Measurements from ENCODE around the gene BRWD1.

Gene BRWD1

DNA sequence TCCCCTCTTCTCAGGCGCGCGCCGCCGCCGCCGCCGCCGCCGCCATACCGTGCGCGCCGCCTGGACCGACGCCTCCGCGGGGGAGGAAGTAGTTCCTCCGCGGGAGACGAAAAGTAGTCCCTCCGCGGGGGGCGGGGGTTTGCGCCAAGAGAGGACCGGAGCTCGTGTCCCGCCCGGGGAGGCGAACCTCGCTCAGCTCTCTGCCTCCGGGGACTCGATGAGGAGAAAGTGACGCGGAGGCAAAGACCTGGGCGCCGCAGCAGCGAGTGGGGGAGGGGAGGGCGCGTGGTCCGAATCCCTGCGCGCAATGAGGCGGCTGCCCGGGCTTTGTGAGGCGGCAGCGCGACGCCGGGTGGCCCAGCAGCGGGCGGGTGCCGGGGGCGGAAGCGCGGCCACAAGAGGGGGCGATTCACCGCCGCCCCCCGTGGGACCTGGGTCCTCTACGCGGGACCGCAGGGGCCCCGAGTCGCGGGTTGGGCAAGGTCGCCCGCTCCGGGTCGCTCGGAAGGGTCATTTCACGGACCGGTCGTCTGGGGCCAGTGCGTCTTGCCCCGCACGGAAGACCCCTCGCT lies at the start of gene BRWD1:
Gene BRWD1 (minus strand): TSS at position 62 of the 572 bp plus-strand sequence. CDS start 141 bp downstream, outside the sequence.
- DNase-seq = peak; percentile 94

DNA sequence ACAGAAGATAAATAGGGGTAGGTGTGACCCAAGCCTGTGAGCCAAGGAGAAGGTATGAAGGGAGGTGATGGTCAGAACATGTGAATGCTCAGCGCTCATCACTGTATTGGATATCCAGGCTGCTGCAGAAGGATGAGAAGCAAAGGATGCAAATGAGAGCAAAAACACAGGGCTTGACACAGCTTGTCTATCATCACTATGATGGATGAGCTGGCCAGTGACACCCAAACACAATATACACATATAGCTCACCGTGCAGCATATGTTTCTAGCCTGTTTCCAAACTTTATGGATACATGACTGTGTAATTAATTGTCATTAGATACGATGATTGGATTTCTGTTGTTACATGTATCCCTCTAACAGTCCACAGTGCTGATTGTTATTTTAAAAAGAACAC lies 49.3 kb upstream of the BRWD1 start:
- DNase-seq = no peak

DNA sequence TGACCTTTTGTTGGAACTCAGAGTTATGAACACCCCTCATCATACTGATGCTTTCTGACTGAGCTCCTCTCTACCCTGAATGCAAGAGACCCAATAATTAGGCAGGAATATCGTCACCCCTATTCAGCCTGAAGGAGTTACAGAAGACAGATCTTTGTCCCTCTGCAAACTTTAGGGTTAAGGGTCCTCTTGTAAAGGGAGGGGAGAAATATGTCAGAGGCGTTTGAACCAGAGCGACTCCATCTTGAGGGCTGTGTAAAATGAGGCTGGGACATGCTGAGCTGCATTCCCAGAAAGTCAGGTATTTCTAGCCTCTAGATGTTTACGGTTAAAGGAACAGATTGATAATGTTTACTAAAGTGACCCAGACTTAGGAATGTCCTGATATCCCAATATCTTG lies 46.0 kb upstream of the BRWD1 start:
- DNase-seq = no peak

DNA sequence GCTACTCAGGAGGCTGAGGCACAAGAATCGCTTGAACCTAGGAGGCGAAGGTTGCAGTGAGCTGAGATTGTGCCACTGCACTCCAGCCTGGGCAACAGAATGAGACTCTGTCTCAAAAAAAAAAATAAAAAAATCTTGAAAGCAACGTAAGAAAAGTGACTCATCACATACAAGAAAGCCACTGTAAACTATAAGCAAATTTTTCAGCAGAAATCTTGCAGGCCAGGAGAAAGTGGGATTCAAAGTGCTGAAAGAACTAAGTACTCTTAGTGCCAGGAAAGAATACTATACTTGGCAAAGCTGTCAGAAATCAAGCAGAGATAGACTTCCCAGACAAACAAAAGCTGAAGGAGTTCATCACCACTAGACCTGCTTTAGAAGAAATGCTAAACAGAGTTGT lies 39.9 kb upstream of the BRWD1 start:
- DNase-seq = no peak

DNA sequence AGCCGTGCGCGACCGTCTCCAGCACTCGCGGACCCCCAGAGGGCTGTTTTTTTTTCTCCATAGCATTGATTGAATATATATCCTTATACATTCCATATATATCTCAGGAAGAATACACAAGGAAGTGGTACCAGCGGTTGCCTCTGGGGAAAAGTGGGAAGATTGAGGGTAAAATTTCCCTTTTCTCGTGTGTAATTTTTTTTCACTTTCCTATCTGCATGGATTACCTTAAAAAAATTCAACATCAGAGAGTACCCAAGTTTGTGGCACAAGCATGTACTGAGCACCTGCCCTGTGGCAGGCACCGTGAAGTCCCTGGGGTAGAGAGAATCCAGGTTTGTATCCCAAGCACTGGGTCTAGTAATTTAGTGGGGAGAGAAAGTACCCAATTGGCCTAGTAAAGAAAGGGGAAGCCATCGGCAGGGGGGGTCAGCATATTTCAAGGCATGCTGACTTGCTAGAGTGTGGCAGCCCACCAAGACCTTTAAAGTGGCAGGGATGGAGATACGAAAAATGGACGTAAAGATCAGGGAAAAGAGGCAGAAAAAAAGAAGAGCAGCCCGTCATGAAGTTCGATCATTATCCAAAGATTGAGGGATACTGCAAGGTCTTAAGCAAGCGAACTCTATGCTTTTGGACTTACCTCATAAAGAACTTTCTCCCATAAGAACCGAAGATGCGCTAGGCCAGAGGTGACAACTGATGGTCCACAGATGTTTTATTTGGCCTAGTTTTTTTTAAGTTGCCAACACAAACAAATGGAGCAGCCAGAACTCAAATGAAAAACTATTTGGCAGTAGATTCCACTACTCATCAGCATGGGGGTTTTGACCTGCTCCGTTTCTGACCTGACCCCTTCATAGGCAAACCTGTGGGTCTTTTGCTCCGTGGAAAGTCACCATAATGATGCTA lies 36.9 kb upstream of the BRWD1 start:
- DNase-seq = no peak

DNA sequence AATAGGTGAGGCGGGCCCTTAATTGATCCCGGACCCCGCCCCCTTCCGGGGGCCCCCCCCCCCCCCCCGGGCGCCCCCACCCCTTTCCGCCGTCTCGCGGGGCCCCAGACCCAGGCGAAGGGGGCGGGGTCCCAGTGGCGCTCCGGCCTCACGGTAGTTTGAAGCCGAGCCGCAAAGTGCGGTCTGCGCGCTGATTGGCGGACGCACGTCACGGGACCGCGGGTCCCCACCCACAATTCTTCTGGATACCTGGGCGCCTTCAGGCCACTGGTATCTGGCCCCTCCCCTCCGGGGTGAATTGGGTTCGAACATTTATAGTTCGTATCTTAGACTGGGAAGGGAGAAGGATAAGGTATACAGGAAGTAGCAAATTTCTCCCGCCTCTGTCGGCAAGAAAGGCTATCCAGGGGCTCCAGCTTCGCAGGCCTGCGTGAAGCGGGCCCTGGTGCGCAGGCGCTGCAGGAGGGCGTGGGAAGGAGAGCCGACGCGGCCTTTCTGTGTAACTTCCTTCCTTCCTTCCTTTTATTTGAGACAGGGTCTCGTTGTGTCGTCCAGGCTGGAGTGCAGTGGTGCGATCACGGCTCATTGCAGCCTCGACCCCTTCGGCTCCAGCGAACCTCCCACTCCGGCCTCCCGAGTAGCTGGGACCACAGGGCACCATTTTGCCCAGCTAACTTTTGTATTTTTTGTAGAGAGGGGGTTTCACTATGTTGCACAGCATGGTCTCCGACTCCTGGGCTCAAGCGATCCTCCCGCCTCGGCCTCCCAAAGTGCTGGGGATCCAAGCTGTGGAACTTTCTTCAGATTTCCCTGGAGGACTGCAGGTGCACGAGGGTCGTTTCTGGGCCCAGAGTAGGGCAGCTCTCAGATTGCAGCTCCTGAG lies 36.0 kb upstream of the BRWD1 start:
- peak; percentile 96 for DNase-seq

DNA sequence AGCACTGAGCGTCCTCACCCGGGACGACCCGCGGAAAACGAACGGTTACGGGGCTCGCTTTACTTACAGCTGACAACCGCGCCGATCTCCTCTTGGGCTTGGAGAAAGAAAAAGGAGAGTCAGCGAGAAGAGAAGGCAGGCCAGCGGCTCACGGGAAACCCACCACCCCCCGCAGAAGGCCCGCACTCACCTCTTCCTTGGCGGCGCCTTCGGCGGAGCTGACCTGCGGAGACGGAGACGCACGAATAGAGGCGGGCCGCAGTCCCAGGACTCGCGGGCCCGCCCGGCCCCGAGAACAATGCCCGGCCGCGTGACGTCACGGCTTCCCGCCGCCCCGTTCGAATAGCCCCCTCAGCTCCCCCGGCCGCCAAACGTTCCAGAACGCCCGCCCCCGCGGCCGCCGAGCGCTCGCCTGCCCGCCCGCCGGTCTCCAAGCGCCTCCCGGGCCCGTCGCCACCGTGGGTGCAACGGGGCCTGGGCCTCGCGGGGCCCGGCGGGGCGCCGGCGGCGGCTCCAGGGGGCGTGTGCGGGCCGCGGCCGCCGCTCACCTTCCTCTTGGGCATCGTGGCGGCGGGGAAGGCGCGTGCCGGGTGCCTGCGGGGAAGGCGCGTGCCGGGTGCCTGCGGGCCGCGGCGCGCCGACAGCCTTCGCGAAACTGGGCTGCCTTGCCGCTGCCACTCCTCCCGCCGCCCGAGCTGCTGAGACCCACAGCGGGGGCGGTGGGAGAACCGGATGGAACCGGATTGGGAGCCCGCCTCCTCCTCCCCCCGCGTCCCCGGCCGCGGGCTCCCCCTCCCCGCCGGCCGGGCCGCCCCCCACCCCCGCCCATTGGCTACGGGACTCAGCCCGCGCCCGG lies 35.2 kb upstream of the BRWD1 start, which contains the start of gene HMGN1:
Gene HMGN1 (minus strand): TSS at position 734 of the 856 bp plus-strand sequence. CDS start 171 bp downstream, at position 563.
- peak; percentile 96 for DNase-seq

DNA sequence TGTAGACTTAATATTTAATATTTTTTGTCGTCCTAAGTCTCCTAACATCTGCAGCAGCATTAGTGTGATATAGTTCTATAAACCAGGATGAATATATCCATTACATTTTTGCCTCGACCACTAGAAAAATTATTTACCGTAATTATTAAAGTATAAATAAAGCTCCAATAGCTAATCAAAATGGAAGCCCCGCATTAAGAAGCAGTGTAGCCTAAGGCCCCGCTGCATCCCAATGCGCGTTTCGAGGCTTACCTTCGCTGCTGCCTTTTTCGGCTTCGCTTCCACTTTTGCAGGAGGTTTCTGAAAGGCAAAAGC lies 34.6 kb upstream of the BRWD1 start:
- DNase-seq = no peak

DNA sequence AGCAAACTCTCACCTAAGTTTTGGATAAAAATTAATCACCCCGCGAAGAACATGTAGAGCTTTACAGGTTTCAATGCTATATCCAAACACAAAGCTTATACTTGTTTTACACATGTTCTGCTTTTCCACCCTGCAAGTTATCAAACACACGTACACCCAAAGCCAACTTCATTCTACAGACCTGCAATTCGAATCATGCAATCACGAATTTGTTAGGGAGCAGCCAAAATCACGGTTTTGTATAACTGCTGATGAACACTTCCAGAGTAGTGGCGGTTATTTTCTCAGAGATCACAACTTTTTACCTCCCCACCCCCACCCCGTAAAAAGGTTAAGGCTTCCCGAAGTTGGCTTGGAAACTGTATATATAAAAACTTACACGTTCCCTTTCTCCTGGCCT lies 34.1 kb upstream of the BRWD1 start:
- no peak for DNase-seq

DNA sequence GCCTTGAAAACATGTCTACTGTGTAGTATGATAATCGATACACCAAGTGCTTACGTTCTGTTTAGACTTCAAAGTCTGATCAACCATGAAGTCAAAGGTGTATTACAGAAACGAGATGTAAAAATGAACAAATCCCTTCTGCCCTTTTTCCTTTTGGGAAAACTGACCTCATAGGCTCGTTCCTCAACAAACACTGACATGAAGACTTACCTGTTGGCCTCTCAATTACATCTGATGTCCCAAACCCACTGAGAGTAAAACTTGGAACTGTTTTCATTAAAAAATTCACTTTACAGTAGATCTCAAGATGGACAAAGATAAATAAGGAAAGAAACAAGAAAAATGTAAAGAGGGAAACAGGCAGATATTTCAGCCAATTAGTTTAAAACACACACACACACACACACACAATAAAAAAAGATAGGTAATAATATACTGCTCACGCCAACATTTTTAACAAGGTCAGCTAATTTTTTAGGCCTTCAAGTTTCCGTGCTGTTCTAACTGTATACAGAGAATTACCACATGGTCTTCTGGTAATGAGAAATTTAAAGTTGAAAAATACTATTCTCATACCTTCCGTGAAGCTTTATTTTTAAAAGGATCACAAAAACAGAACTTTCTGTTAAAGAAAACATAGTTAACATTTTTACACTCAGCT lies 33.4 kb upstream of the BRWD1 start:
- no peak for DNase-seq

DNA sequence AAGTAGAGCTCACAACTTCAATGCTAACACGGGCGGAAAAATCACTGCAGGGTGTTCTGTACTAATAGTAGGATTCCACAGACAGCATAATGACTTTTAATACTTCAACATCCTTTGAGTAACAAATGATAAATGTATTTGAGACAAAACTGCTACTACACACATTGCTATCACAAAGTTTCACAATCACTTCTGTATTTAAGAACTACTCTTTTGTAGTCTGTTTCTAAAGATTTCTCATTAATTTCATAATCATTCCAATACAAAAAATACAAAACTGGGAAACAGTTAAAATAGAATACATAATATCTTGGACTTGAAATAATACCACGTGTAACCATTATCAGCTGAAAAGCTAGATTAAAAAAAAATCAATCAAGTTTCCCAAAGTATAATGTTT lies 32.8 kb upstream of the BRWD1 start:
- no peak for DNase-seq

DNA sequence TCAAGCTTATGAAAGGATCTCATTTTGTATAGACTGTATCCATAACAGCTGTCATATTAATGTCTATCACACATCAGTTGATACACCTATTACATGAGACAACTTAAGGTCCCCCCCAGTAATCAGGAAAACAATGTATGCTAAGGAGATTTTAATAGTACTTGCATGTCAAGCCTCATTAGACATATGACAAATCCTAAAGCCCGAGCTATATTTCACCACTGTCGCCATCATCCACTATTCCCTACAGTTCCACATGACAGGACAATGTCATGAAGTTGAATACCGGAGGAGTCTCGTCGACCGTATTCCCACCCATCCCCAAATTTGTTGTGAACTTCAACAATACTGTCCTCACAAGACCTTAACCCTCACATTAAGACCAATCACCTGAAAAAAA lies 32.0 kb upstream of the BRWD1 start:
- DNase-seq = no peak

DNA sequence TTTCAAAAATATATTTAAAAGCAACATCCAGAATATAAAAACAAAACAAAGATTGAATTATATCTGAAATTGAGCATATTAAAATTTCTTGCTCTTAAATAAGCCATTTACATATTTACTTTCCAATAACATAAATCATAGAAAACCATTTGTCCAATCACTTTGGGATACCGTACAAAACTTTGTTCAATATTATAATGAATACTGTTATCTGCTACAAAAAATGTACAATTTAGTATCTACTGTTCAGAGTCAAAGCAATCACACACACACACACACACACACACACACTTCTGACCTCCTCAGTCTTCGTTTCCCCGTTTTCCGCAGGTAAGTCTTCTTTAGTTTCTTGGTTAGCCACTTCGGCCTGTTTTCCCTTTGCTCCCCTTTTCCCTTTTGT lies 31.4 kb upstream of the BRWD1 start:
- no peak for DNase-seq

DNA sequence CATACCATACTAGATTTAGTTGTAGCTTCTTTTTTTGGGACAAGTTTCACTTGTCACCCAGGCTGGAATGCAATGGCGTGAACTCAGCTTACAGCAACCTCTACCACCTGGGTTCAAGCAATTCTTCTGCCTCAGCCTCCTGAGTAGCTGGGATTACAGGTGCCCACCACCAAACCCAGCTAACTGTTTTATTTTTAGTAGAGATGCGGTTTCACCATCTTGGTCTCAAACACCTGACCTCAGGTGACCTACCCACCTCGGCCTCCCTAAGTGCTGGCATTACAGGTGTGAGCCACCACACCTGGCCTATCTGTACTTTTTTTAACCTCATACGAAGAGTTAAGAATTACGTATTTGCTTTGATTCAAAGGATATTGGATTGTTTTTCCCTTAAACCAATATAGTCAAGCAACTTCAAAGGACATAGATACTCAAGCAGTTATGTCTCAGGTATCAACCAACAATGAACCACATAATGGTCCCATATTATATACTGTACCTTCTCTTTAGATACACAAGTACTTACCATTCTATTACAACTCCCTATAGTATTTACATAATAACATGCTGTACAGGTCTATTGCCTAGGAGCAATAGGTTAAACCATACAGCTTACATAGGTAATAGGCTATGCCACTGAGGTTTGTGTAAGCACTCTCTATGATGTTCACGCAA lies 28.0 kb upstream of the BRWD1 start:
- DNase-seq = no peak

DNA sequence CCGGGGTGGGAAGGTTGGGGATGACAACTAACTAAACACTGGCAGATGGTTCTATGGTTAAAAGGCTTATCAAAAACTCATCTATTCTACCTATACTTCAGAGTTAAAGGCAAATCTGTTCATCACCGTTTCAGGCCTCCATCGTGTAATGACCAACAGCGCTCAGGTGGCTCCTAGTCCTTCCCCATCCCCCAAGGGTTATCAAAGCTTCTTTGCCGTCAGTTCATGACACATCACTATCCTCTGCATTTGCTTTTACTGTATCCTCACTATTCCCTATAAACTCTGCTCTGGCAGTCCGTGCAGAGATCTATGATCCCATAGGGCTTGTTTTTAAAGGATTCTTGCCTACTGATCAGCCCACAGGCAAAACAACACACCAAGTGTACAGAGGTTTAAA lies 27.3 kb upstream of the BRWD1 start:
- no peak for DNase-seq

DNA sequence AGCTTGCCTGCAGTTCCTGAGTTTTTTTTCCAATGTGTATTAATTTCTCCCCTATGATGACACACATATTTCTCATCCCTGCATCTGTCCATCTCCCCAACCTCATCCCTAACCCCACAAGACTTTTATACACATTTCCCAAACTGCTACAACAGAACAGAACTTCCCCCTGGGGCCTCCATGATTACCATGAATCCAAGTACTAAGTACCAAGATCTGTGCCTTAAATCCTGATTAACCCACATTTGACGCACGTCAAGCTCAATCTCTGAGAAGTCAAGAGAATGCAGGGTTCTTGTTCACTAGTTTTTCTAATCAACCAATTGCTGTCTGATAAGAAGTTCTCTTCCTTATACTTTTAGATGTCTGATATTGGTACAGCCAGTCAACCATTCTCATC lies 25.8 kb upstream of the BRWD1 start:
- no peak for DNase-seq

DNA sequence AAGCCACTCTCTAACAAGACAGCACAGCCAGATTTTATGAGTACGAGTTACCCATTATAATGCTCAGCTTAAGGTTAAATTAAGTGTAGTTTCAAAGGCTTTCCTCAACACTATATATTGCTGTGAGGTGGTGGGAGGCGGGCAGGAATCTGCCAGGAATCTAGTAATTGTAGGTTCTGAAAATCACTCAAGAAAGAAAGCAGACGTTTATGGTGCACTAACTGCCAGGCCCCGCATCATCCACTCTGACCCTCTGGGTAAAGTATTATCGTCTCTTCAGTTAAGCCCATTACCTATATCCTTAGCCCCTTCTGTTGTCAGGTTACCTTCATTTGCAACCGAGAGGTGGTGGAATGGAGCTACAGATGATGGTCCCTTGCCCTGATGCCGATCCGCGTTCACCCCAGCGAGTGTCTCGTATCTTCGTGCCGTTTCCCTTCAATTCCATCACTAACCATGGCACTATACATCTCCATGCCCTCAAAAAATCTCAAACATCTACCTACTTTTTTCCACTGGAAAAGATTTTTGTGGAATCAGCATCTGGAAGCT lies 23.1 kb upstream of the BRWD1 start:
- DNase-seq = no peak

DNA sequence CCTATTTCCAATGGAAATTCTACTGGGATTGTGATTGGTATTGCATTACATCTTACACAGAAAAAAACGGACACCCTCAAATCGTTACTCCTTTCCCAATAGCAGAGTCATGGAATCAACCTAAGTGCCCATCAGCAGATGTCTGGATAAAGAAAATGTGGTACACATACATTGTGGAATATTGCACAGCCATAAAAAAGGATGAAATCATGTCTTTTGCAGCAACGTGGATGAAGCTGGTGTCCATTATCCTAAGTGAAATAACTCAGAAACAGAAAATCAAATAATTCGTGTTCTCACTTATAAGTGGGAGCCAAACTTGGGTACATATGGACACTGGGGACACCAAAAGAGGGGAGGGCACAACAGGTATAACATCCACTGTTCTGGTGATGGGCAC lies 21.2 kb upstream of the BRWD1 start:
- DNase-seq = no peak

DNA sequence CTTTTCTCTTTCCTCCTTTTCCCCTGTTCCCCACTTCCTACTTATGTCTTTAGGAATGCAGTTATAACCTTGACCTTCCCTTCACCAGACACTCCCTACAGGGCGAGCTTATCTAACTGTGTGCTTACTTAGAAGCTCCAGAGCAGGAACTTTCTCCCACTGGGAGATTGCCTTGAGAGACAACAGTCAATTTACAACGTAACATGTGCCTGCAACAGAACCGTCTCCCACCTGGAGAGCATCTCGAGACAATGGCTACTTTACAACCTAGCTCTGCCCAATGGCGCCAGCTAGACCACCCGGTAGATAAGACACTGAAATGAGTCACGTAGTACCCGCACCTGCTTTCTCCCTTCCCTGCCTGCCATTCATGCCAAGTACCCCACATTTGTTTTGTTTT lies 18.7 kb upstream of the BRWD1 start:
- DNase-seq = no peak

DNA sequence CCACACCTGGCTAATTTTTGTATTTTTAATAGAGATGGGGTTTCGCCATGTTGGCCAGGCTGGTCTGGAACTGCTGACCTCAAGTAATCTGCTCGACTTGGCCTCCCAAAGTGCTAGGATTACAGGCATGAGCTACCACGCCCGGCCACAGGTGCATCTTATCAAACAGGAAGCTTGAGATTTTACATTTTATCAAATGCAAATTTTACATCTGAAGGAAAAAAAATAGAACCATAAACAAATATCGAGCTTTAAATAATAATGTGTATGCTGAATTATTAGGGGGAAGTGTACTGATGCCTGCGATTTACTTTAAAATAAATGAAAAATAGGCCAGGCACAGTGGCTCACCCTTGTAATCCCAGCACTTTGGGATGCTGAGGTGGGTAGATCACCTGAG lies 16.6 kb upstream of the BRWD1 start:
- no peak for DNase-seq

DNA sequence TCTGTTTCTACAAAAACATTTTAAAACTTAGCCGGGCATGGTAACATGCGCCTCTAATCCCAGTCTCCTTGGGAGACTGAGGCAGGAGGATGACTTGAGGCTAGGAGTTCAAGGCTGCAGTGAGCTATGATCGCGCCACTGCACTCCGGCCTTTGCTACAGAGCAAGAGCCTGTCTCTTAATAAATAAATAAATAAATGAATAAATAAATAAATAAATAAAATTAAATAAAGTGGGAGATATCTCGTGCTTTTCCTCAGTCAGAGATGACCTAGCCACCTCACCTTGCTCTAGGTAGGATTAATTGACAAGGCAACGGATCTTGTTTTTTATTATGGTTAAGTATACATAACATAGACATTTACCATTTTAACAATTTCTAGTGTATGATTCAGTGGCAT lies 14.3 kb upstream of the BRWD1 start:
- no peak for DNase-seq
